MCF 10A (cell line): ENCODE results near the gene AKR1A1. TPM values are rescaled to one million over a fixed set of nuclear protein-coding genes. Genes with fewer than 3 reads are reported as not detected.
A peak's percentile ranks its signal among the peaks of the same experiment; 100 is the strongest.

ENCODE experiments used
- BruUV-seq: library from RNA; stranded (reverse); fragments of 400-500 nt; replicated peaks from 2 replicates; lab custom pipeline; 2021; lab: Mats Ljungman, UMichigan
- CTCF ChIA-PET: fragments of 300-600 bp; sonication (Branson Sonifier 250); formaldehyde crosslinking; extraction: SDS; loops from one replicate; lab custom pipeline; 2021; ENCODE audit warnings: antibody characterized with exemption, inconsistent platforms; lab: Yijun Ruan, JAX
- POLR2A ChIA-PET: fragments of 300-600, 350-650 bp; sonication (Branson Sonifier 250); formaldehyde crosslinking; extraction: SDS; loops from one replicate; lab custom pipeline; 2020; ENCODE audit warnings: antibody characterized with exemption, inconsistent platforms; lab: Yijun Ruan, JAX
- DNase-seq: peaks from one replicate; pipeline ENCODE4 v3.0.0-alpha.2; 2018; ENCODE audit not compliant: unreplicated experiment
- H3K27ac Mint-ChIP-seq: one replicate; pipeline ENCODE4 v1.8.0; 2022; ENCODE audit warnings: mild to moderate bottlenecking, low read depth, mixed read lengths; ENCODE audit not compliant: unreplicated experiment
- H3K27me3 Mint-ChIP-seq: one replicate; pipeline ENCODE4 v1.8.0; 2022; ENCODE audit warnings: mixed read lengths; ENCODE audit not compliant: insufficient read depth, unreplicated experiment
- H3K36me3 Mint-ChIP-seq: one replicate; pipeline ENCODE4 v1.8.0; 2022; ENCODE audit warnings: mild to moderate bottlenecking, moderate library complexity, mixed read lengths; ENCODE audit not compliant: insufficient read depth, unreplicated experiment
- H3K4me1 Mint-ChIP-seq: one replicate; pipeline ENCODE4 v1.8.0; 2022; ENCODE audit warnings: mixed read lengths; ENCODE audit not compliant: insufficient read depth, unreplicated experiment
- H3K4me3 Mint-ChIP-seq: one replicate; pipeline ENCODE4 v1.8.0; 2022; ENCODE audit warnings: mild to moderate bottlenecking, moderate library complexity, mixed read lengths; ENCODE audit not compliant: unreplicated experiment
- H3K9me3 Mint-ChIP-seq: one replicate; pipeline ENCODE4 v1.8.0; 2022; ENCODE audit warnings: mixed read lengths; ENCODE audit not compliant: unreplicated experiment
- intact Hi-C: fragments of 100-400 bp; cut with micrococcal nuclease; formaldehyde crosslinking; loops from 2 replicates; pipeline ENCODE4 v1.14.1; 2022
- total RNA-seq: library from RNA; stranded (reverse); gene quantifications from 2 replicates; pipeline ENCODE4 v1.2.3, GENCODE V29; 2022
- TF ChIP-seq, protein P1 (sequence below): fragments of 200-600 bp; IDR thresholded peaks from one replicate; pipeline ENCODE4 v1.8.0; 2022; ENCODE audit warnings: antibody characterized with exemption, mild to moderate bottlenecking; ENCODE audit not compliant: unreplicated experiment

AKR1A1 gene
- total RNA-seq, 1 experiment from 2014 or later, result 108 TPM

- peak; percentile 81 for DNase-seq
- H3K27me3 Mint-ChIP-seq, result no peaks in the 10 kb centered on the region
- peak overlapping the region; percentile 97 for H3K4me3 Mint-ChIP-seq
- no TSS peak for BruUV-seq
- POLR2A ChIA-PET, result interaction anchor here (0.6 to 11.7 kb wide), 14 partner anchors 10 to 1966 kb away, joined by 3 to 272 read pairs (median 4); partner anchors contain the start of genes CCDC163, GPBP1L1, MMACHC and PLK3
- TF ChIP-seq, protein P1, sequence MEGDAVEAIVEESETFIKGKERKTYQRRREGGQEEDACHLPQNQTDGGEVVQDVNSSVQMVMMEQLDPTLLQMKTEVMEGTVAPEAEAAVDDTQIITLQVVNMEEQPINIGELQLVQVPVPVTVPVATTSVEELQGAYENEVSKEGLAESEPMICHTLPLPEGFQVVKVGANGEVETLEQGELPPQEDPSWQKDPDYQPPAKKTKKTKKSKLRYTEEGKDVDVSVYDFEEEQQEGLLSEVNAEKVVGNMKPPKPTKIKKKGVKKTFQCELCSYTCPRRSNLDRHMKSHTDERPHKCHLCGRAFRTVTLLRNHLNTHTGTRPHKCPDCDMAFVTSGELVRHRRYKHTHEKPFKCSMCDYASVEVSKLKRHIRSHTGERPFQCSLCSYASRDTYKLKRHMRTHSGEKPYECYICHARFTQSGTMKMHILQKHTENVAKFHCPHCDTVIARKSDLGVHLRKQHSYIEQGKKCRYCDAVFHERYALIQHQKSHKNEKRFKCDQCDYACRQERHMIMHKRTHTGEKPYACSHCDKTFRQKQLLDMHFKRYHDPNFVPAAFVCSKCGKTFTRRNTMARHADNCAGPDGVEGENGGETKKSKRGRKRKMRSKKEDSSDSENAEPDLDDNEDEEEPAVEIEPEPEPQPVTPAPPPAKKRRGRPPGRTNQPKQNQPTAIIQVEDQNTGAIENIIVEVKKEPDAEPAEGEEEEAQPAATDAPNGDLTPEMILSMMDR, result no peak
- H3K36me3 Mint-ChIP-seq, result peaks cover 11% of the 10 kb centered on the region
- H3K4me1 Mint-ChIP-seq, result peaks cover 15% of the 10 kb centered on the region
- H3K27ac Mint-ChIP-seq, result peak overlapping the region; percentile 13
- CTCF ChIA-PET, result interaction anchor here (0.6 to 4.7 kb wide), 3 partner anchors 17 to 51 kb away, joined by 3 to 30 read pairs (median 3); no protein-coding TSS in a partner anchor
- intact Hi-C loops, result no loop called here
- no peaks in the 10 kb centered on the region for H3K9me3 Mint-ChIP-seq
Observed at GRCh38 chr1:45552331-45552730, 1.7 kb downstream of the AKR1A1 start.

DNA sequence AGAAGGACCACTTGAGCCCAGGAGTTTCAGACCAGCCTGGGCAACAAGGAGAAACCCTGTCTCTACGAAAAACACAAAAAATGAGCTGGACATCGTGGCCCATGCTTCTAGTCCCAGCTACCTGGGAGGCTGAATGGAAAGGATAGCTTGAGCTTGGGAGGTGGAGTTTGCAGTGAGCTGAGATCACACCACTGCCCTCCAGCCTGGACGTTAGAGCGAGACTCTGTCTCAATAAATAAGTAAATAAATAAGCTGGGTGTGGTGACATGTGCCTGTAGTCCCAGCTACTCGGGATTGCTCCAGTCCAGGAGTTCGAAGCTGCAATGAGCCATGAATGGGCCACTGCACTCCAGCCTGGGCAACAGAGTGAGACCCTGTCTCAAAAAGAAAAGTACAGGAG, 3.6 kb downstream of the AKR1A1 start:
- peaks cover 20% of the 10 kb centered on the region for H3K4me1 Mint-ChIP-seq
- POLR2A ChIA-PET, result interaction anchor here (1.3 to 11.7 kb wide), 4 partner anchors 16 to 42 kb away, joined by 3 to 272 read pairs (median 8); partner anchors contain the start of gene PRDX1
- DNase-seq, result no peak
- CTCF ChIA-PET, result interaction anchor here (1.4 to 4.7 kb wide), 2 partner anchors 15 to 61 kb away, joined by 5 to 30 read pairs; no protein-coding TSS in a partner anchor
- no TSS peak for BruUV-seq
- intact Hi-C loops, result no loop called here
- peaks cover 11% of the 10 kb centered on the region for H3K36me3 Mint-ChIP-seq
- no peaks in the 10 kb centered on the region for H3K9me3 Mint-ChIP-seq
- no peak overlapping the region for H3K27ac Mint-ChIP-seq
- H3K27me3 Mint-ChIP-seq, result no peaks in the 10 kb centered on the region
- TF ChIP-seq, protein P1, result no peak
- no peak overlapping the region for H3K4me3 Mint-ChIP-seq

GRCh38 chr1:45557422-45557944, 6.9 kb downstream of the AKR1A1 start:
- peak; percentile 91 for DNase-seq
- H3K4me1 Mint-ChIP-seq, result peaks cover 13% of the 10 kb centered on the region
- H3K36me3 Mint-ChIP-seq, result peaks cover 28% of the 10 kb centered on the region
- intact Hi-C loops, result no loop called here
- H3K4me3 Mint-ChIP-seq, result peak overlapping the region; percentile 38
- BruUV-seq, result no TSS peak
- ChIA-PET CTCF (interaction anchor here (0.7 to 6.0 kb wide), 7 partner anchors 8 to 540 kb away, joined by 3 to 25 read pairs (median 4); no protein-coding TSS in a partner anchor), POLR2A (interaction anchor here (0.6 to 11.7 kb wide), 16 partner anchors 9 to 1230 kb away, joined by 3 to 272 read pairs (median 3); partner anchors contain the start of genes NASP, PRDX1, TESK2 and TOE1)
- TF ChIP-seq, protein P1, result no peak
- H3K27ac Mint-ChIP-seq, result peak overlapping the region; percentile 78
- no peaks in the 10 kb centered on the region for H3K27me3 Mint-ChIP-seq
- H3K9me3 Mint-ChIP-seq, result no peaks in the 10 kb centered on the region

GRCh38 chr1:45563843-45564242, 13.2 kb downstream of the AKR1A1 start:
- peaks cover 64% of the 10 kb centered on the region for H3K36me3 Mint-ChIP-seq

More at GRCh38 chr1:45563843-45564242, 13.2 kb downstream of the AKR1A1 start:
- H3K9me3 Mint-ChIP-seq, result no peaks in the 10 kb centered on the region
- DNase-seq, result no peak
- intact Hi-C loops, result no loop called here
- ChIA-PET POLR2A (interaction anchor here (0.5 to 1.4 kb wide), 5 partner anchors 8 to 52 kb away, joined by 3 to 7 read pairs (median 4); partner anchors contain the start of gene PRDX1), CTCF (interaction anchor here (0.6 to 4.1 kb wide), 2 partner anchors 52 to 63 kb away, joined by 3 to 23 read pairs; no protein-coding TSS in a partner anchor)
- no peak overlapping the region for H3K27ac Mint-ChIP-seq
- peaks cover 4% of the 10 kb centered on the region for H3K4me1 Mint-ChIP-seq
- no TSS peak for BruUV-seq
- TF ChIP-seq, protein P1, result no peak
- no peak overlapping the region for H3K4me3 Mint-ChIP-seq
- no peaks in the 10 kb centered on the region for H3K27me3 Mint-ChIP-seq
